IPS-18a (cell line): ENCODE measurements around the gene NARS2.

ENCODE experiments used
- H3K27ac ChIP-seq: one replicate; pipeline ENCODE4 v1.5.1; 2013; ENCODE audit warnings: low read length
- H3K27me3 ChIP-seq: one replicate; pipeline ENCODE4 v1.6.1; 2013; ENCODE audit warnings: mild to moderate bottlenecking, low read length; ENCODE audit not compliant: control insufficient read depth, insufficient read depth
- H3K36me3 ChIP-seq: one replicate; pipeline ENCODE4 v1.6.1; 2013; ENCODE audit warnings: low read depth, low read length; ENCODE audit not compliant: control insufficient read depth
- H3K4me1 ChIP-seq: one replicate; pipeline ENCODE4 v1.6.1; 2013; ENCODE audit warnings: low read depth, low read length; ENCODE audit not compliant: control insufficient read depth
- H3K4me3 ChIP-seq: one replicate; pipeline ENCODE4 v1.5.1; 2013; ENCODE audit warnings: low read length
- H3K9ac ChIP-seq: one replicate; pipeline ENCODE4 v1.6.1; 2013; ENCODE audit warnings: mild to moderate bottlenecking, low read length, moderate library complexity
- H3K9me3 ChIP-seq: one replicate; pipeline ENCODE4 v1.6.1; 2013; ENCODE audit warnings: low read depth, low read length; ENCODE audit not compliant: control insufficient read depth

The NARS2 gene

GRCh38 chr11:78510597-78510996 lies 64.1 kb downstream of the NARS2 start:
- no peak overlapping the region for H3K4me3 ChIP-seq
- H3K36me3 ChIP-seq, result no peaks in the 10 kb centered on the region
- H3K27ac ChIP-seq, result no peak overlapping the region
- H3K4me1 ChIP-seq, result peaks cover 10% of the 10 kb centered on the region
- no peak overlapping the region for H3K9ac ChIP-seq
- no peaks in the 10 kb centered on the region for H3K27me3 ChIP-seq
- no peaks in the 10 kb centered on the region for H3K9me3 ChIP-seq

- Histone ChIP-seq H3K4me3 (no peak overlapping the region), H3K9ac (no peak overlapping the region), H3K4me1 (peaks cover 8% of the 10 kb centered on the region), H3K27ac (no peak overlapping the region), H3K36me3 (no peaks in the 10 kb centered on the region), H3K27me3 (no peaks in the 10 kb centered on the region), H3K9me3 (no peaks in the 10 kb centered on the region)
Measured at GRCh38 chr11:78510025-78510596, 64.6 kb downstream of the NARS2 start.

GRCh38 chr11:78504708-78505107 lies 70.0 kb downstream of the NARS2 start:
- no peak overlapping the region for H3K4me3 ChIP-seq
- peaks cover 17% of the 10 kb centered on the region for H3K4me1 ChIP-seq
- H3K9ac ChIP-seq, result no peak overlapping the region
- no peaks in the 10 kb centered on the region for H3K27me3 ChIP-seq
- no peaks in the 10 kb centered on the region for H3K36me3 ChIP-seq
- no peaks in the 10 kb centered on the region for H3K9me3 ChIP-seq
- H3K27ac ChIP-seq, result no peak overlapping the region

GRCh38 chr11:78504181-78504580 lies 70.5 kb downstream of the NARS2 start:
- no peaks in the 10 kb centered on the region for H3K27me3 ChIP-seq
- H3K9me3 ChIP-seq, result no peaks in the 10 kb centered on the region
- peaks cover 17% of the 10 kb centered on the region for H3K4me1 ChIP-seq
- no peaks in the 10 kb centered on the region for H3K36me3 ChIP-seq
- no peak overlapping the region for H3K27ac ChIP-seq
- no peak overlapping the region for H3K4me3 ChIP-seq
- H3K9ac ChIP-seq, result no peak overlapping the region

- H3K9me3 ChIP-seq, result no peaks in the 10 kb centered on the region
- H3K4me1 ChIP-seq, result peaks cover 12% of the 10 kb centered on the region
- no peaks in the 10 kb centered on the region for H3K27me3 ChIP-seq
- no peak overlapping the region for H3K27ac ChIP-seq
- no peaks in the 10 kb centered on the region for H3K36me3 ChIP-seq
- H3K9ac ChIP-seq, result no peak overlapping the region
- no peak overlapping the region for H3K4me3 ChIP-seq
Measured at GRCh38 chr11:78499971-78500370, 74.7 kb downstream of the NARS2 start.

- no peak overlapping the region for H3K9ac ChIP-seq
- H3K4me3 ChIP-seq, result no peak overlapping the region
- H3K27ac ChIP-seq, result no peak overlapping the region
Measured at GRCh38 chr11:78497293-78497692, 77.4 kb downstream of the NARS2 start.

GRCh38 chr11:78493413-78493975 lies 81.2 kb downstream of the NARS2 start:
- Histone ChIP-seq H3K27me3 (no peaks in the 10 kb centered on the region), H3K27ac (no peak overlapping the region), H3K4me3 (no peak overlapping the region), H3K36me3 (no peaks in the 10 kb centered on the region), H3K4me1 (no peaks in the 10 kb centered on the region), H3K9ac (no peak overlapping the region), H3K9me3 (no peaks in the 10 kb centered on the region)

More at GRCh38 chr11:78497293-78497692, 77.4 kb downstream of the NARS2 start:
- Histone ChIP-seq H3K27me3 (no peaks in the 10 kb centered on the region), H3K36me3 (no peaks in the 10 kb centered on the region), H3K9me3 (no peaks in the 10 kb centered on the region), H3K4me1 (no peaks in the 10 kb centered on the region)

GRCh38 chr11:78492973-78493372 lies 81.7 kb downstream of the NARS2 start:
- Histone ChIP-seq H3K9ac (no peak overlapping the region), H3K9me3 (no peaks in the 10 kb centered on the region), H3K27ac (no peak overlapping the region), H3K4me3 (no peak overlapping the region), H3K27me3 (no peaks in the 10 kb centered on the region), H3K4me1 (no peaks in the 10 kb centered on the region), H3K36me3 (no peaks in the 10 kb centered on the region)

GRCh38 chr11:78489184-78489583 lies 85.5 kb downstream of the NARS2 start:
- H3K9ac ChIP-seq, result no peak overlapping the region
- H3K4me1 ChIP-seq, result no peaks in the 10 kb centered on the region
- H3K27me3 ChIP-seq, result no peaks in the 10 kb centered on the region
- no peaks in the 10 kb centered on the region for H3K9me3 ChIP-seq
- H3K4me3 ChIP-seq, result no peak overlapping the region
- H3K27ac ChIP-seq, result no peak overlapping the region
- H3K36me3 ChIP-seq, result no peaks in the 10 kb centered on the region

- no peaks in the 10 kb centered on the region for H3K27me3 ChIP-seq
- H3K9ac ChIP-seq, result no peak overlapping the region
- no peak overlapping the region for H3K27ac ChIP-seq
- H3K36me3 ChIP-seq, result no peaks in the 10 kb centered on the region
- no peaks in the 10 kb centered on the region for H3K9me3 ChIP-seq
- no peaks in the 10 kb centered on the region for H3K4me1 ChIP-seq
- H3K4me3 ChIP-seq, result no peak overlapping the region
Measured at GRCh38 chr11:78478536-78478935, 96.1 kb downstream of the NARS2 start.

GRCh38 chr11:78476066-78476465 lies 98.6 kb downstream of the NARS2 start:
- H3K9me3 ChIP-seq, result no peaks in the 10 kb centered on the region
- no peak overlapping the region for H3K27ac ChIP-seq
- H3K4me1 ChIP-seq, result peaks cover 1% of the 10 kb centered on the region
- no peaks in the 10 kb centered on the region for H3K27me3 ChIP-seq
- no peak overlapping the region for H3K9ac ChIP-seq
- H3K4me3 ChIP-seq, result no peak overlapping the region
- no peaks in the 10 kb centered on the region for H3K36me3 ChIP-seq

GRCh38 chr11:78474451-78474850 lies 100.2 kb downstream of the NARS2 start:
- no peak overlapping the region for H3K4me3 ChIP-seq
- H3K27me3 ChIP-seq, result no peaks in the 10 kb centered on the region
- H3K36me3 ChIP-seq, result no peaks in the 10 kb centered on the region
- peaks cover 4% of the 10 kb centered on the region for H3K4me1 ChIP-seq
- no peak overlapping the region for H3K27ac ChIP-seq
- H3K9me3 ChIP-seq, result no peaks in the 10 kb centered on the region
- H3K9ac ChIP-seq, result no peak overlapping the region
